Liver (tissue), 9 donors: ENCODE data around the gene PTPN2. TPM values are rescaled to one million over a fixed set of nuclear protein-coding genes. Genes with fewer than 3 reads are reported as not detected.
"Not testable (repeated sequence)": the region's sequence is repeated elsewhere in the genome, so short reads cannot be mapped to it uniquely, and the experiment has no call there.

Experiments
- DNase-seq: peaks from one replicate; pipeline ENCODE4 v3.0.0-alpha.2; 2017; ENCODE audit warnings: low spot score
- H3K27ac ChIP-seq, 2 donors: one replicate each; pipeline ENCODE4 v1.7.0; 2013; ENCODE audit warnings: inconsistent platforms in 2 of 2, low read length in 2 of 2, control low read depth in 1 of 2, low read depth in 1 of 2, mild to moderate bottlenecking in 1 of 2
- H3K27me3 ChIP-seq, 4 donors: one replicate each; pipeline versions ENCODE4 v1.6.1 to v1.7.0; 2013; ENCODE audit warnings: low read length in 3 of 4, inconsistent platforms in 1 of 4, mild to moderate bottlenecking in 1 of 4, moderate library complexity in 1 of 4; ENCODE audit not compliant: control insufficient read depth in 4 of 4, insufficient read depth in 4 of 4
- H3K36me3 ChIP-seq, 4 donors: one replicate each; pipeline versions ENCODE4 v1.6.1 to v1.7.0; 2013; ENCODE audit warnings: low read length in 3 of 4, mild to moderate bottlenecking in 3 of 4, low read depth in 1 of 4, moderate library complexity in 1 of 4; ENCODE audit not compliant: control insufficient read depth in 4 of 4, insufficient read depth in 3 of 4
- H3K4me1 ChIP-seq, 4 donors: one replicate each; pipeline versions ENCODE4 v1.6.1 to v1.7.0; 2013; ENCODE audit warnings: low read length in 3 of 4, mild to moderate bottlenecking in 3 of 4, moderate library complexity in 1 of 4; ENCODE audit not compliant: control insufficient read depth in 4 of 4, insufficient read depth in 4 of 4
- H3K4me3 ChIP-seq, 3 donors: one replicate each; pipeline versions ENCODE4 v1.6.1 to v1.7.0; 2013; ENCODE audit warnings: low read length in 3 of 3, control low read depth in 1 of 3, low read depth in 1 of 3, mild to moderate bottlenecking in 1 of 3
- H3K9ac ChIP-seq, 2 donors: one replicate each; pipeline ENCODE4 v1.7.0; 2013; ENCODE audit warnings: low read length in 2 of 2, mild to moderate bottlenecking in 2 of 2, moderate library complexity in 2 of 2, control low read depth in 1 of 2, low read depth in 1 of 2
- H3K9me3 ChIP-seq, 4 donors: one replicate each; pipeline versions ENCODE4 v1.6.1 to v1.7.0; 2013; ENCODE audit warnings: low read length in 3 of 4; ENCODE audit not compliant: control insufficient read depth in 4 of 4
- ATF3 ChIP-seq: IDR thresholded peaks from 2 replicates; pipeline ENCODE4 v1.6.1; 2016; ENCODE audit warnings: antibody characterized with exemption
- FOXA1 ChIP-seq: IDR thresholded peaks from 2 replicates; pipeline ENCODE4 v1.6.1; 2016; ENCODE audit warnings: antibody characterized with exemption
- FOXA2 ChIP-seq: IDR thresholded peaks from 2 replicates; pipeline ENCODE4 v1.6.1; 2016; ENCODE audit warnings: antibody characterized with exemption
- GABPA ChIP-seq, 2 donors: IDR thresholded peaks in 1 of 2; conservative IDR thresholded peaks in 1 of 2; 2 replicates each; pipeline ENCODE4 v1.6.1; 2016; ENCODE audit warnings: antibody characterized with exemption in 2 of 2, mild to moderate bottlenecking in 1 of 2, moderate library complexity in 1 of 2
- HNF4A ChIP-seq, 2 donors: conservative IDR thresholded peaks; 2 replicates each; pipeline ENCODE4 v1.6.1; 2016; ENCODE audit warnings: antibody characterized with exemption in 2 of 2, mild to moderate bottlenecking in 2 of 2
- MAX ChIP-seq: IDR thresholded peaks from 2 replicates; pipeline ENCODE4 v1.6.1; 2016; ENCODE audit warnings: antibody characterized with exemption
- NR2F2 ChIP-seq: IDR thresholded peaks from 2 replicates; pipeline ENCODE4 v1.6.1; 2016; ENCODE audit warnings: antibody characterized with exemption
- RAD21 ChIP-seq, 2 donors: IDR thresholded peaks; 2 replicates each; pipeline ENCODE4 v1.6.1; 2016; ENCODE audit warnings: antibody characterized with exemption in 2 of 2, mild to moderate bottlenecking in 2 of 2
- RXRA ChIP-seq, 2 donors: IDR thresholded peaks; 2 replicates each; pipeline ENCODE4 v1.6.1; 2017 to 2018; ENCODE audit warnings: antibody characterized with exemption in 2 of 2, mild to moderate bottlenecking in 1 of 2
- TAF1 ChIP-seq: conservative IDR thresholded peaks from 2 replicates; pipeline ENCODE4 v1.6.1; 2016; ENCODE audit warnings: antibody characterized with exemption, mild to moderate bottlenecking
- YY1 ChIP-seq: IDR thresholded peaks from 2 replicates; pipeline ENCODE4 v1.6.1; 2016; ENCODE audit warnings: antibody characterized with exemption, mild to moderate bottlenecking
- ZBTB33 ChIP-seq: IDR thresholded peaks from 2 replicates; pipeline ENCODE4 v1.6.1; 2016; ENCODE audit warnings: antibody characterized with exemption
- WGBS: extraction: QIAGEN DNeasy Blood & Tissue Kit; methylation state at CpG from one replicate; pipeline ENCODE4 v1.1.7; 2013; 5-methylcytosine and 5-hydroxymethylcytosine counted together
- polyA plus RNA-seq, 2 donors: library from polyadenylated mRNA; stranded (reverse) in 1 of 2; unstranded in 1 of 2; fragments of 200-250 nt in 1 of 2; fragments of >200 nt in 1 of 2; fragmentation: Nextera tagmentation in 1 of 2; extraction: Ambion mirVana in 1 of 2; gene quantifications; one replicate each; pipeline versions ENCODE4 v1.2.1 to v1.2.3, GENCODE V29; 2013 to 2015
- total RNA-seq, 2 donors: library from RNA; depleted of rRNA; stranded (reverse); fragments of >200 nt; gene quantifications; one replicate each; pipeline ENCODE4 v1.2.3, GENCODE V29; 2014
- TF ChIP-seq, protein P1 (sequence below): IDR thresholded peaks from 2 replicates; pipeline ENCODE4 v1.6.1; 2016; ENCODE audit warnings: antibody characterized with exemption, mild to moderate bottlenecking
- donor health status: healthy.
- donor health status: healthy.
- donor health status: healthy.
- donor health status: healthy.
- donor health status: healthy.

PTPN2 gene
- total and polyA plus RNA-seq, 4 donors: 9.2 to 21.2 (median 14.9) TPM

GRCh38 chr18:12904012-12904516 is 20.0 kb upstream of the PTPN2 start:
- no peak overlapping the region for H3K4me3 ChIP-seq
- no peak overlapping the region for H3K27ac ChIP-seq
- 61% methylated on average over 8 of the region's 8 CpGs for WGBS
- H3K36me3 ChIP-seq: no peaks in the 10 kb centered on the region
- DNase-seq: peak; percentile 44
- no peaks in the 10 kb centered on the region for H3K27me3 ChIP-seq
- no peaks in the 10 kb centered on the region for H3K4me1 ChIP-seq
- TF ChIP-seq HNF4A (conservative IDR thresholded peaks at IDR 0.05) (no peak), GABPA (IDR thresholded peaks at IDR 0.05 in 1 of 2, conservative IDR thresholded peaks at IDR 0.05 in 1 of 2) (no peak), TAF1 (no peak), RXRA (IDR thresholded peaks at IDR 0.05) (no peak), FOXA2 (no peak)
- TF ChIP-seq, protein P1, sequence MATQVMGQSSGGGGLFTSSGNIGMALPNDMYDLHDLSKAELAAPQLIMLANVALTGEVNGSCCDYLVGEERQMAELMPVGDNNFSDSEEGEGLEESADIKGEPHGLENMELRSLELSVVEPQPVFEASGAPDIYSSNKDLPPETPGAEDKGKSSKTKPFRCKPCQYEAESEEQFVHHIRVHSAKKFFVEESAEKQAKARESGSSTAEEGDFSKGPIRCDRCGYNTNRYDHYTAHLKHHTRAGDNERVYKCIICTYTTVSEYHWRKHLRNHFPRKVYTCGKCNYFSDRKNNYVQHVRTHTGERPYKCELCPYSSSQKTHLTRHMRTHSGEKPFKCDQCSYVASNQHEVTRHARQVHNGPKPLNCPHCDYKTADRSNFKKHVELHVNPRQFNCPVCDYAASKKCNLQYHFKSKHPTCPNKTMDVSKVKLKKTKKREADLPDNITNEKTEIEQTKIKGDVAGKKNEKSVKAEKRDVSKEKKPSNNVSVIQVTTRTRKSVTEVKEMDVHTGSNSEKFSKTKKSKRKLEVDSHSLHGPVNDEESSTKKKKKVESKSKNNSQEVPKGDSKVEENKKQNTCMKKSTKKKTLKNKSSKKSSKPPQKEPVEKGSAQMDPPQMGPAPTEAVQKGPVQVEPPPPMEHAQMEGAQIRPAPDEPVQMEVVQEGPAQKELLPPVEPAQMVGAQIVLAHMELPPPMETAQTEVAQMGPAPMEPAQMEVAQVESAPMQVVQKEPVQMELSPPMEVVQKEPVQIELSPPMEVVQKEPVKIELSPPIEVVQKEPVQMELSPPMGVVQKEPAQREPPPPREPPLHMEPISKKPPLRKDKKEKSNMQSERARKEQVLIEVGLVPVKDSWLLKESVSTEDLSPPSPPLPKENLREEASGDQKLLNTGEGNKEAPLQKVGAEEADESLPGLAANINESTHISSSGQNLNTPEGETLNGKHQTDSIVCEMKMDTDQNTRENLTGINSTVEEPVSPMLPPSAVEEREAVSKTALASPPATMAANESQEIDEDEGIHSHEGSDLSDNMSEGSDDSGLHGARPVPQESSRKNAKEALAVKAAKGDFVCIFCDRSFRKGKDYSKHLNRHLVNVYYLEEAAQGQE: no peak
- no peak overlapping the region for H3K9ac ChIP-seq
- H3K9me3 ChIP-seq: no peaks in the 10 kb centered on the region

GRCh38 chr18:12901208-12901607 is 17.2 kb upstream of the PTPN2 start:
- 92% methylated on average over 12 of the region's 12 CpGs for WGBS
- H3K9ac ChIP-seq: not testable (repeated sequence)

DNA sequence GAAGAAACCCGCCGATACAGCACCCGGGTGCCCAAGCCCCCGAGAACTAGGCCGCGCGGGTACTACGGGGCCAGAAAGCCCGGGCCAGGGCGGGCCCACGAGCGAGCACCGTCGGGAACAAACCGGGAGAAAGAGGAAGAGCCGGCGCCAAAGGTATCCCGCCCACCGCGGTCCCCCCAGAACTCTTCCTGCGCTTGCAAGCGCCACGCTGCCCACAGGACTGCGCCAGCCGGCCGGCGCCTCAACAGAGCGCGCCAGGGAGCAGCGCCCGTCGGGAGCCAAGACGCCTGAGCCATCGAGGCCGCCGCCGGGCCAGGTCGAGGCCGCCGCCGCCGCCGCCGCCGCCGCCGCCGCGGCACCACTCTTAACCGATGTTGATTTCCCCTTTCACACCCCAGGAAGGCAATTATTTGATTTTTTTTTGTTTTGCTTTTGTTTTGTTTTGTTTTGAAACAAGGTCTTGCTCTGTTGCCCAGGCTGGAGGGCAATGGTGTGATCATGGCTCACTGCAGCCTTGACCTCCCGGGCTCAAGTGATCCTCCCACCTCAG is 12.8 kb upstream of the PTPN2 start:
- not testable (repeated sequence) for H3K9ac ChIP-seq
- peak overlapping the region in 1 of 3 donors; percentile 38 for H3K4me3 ChIP-seq

More at GRCh38 chr18:12901208-12901607, 17.2 kb upstream of the PTPN2 start:
- DNase-seq, H3K4me3 ChIP-seq, H3K4me1 ChIP-seq, H3K27ac ChIP-seq, H3K36me3 ChIP-seq, H3K9me3 ChIP-seq, H3K27me3 ChIP-seq: not testable (repeated sequence)

GRCh38 chr18:12895626-12896025 is 11.6 kb upstream of the PTPN2 start:
- 73% methylated on average over 2 of the region's 2 CpGs for WGBS
- no peak overlapping the region for H3K9ac ChIP-seq
- H3K36me3 ChIP-seq: no peaks in the 10 kb centered on the region
- no peaks in the 10 kb centered on the region for H3K9me3 ChIP-seq
- no peak overlapping the region for H3K4me3 ChIP-seq
- peaks cover 0 to 2% (median 0%) of the 10 kb centered on the region in 4 donors for H3K27me3 ChIP-seq
- no peak overlapping the region for H3K27ac ChIP-seq
- DNase-seq: no peak
- no peaks in the 10 kb centered on the region for H3K4me1 ChIP-seq
- TF ChIP-seq MAX: no peak
- TF ChIP-seq NR2F2: no peak
- TF ChIP-seq YY1: no peak
- TF ChIP-seq ATF3: no peak
- no peak for TF ChIP-seq RXRA (IDR thresholded peaks at IDR 0.05)
- TF ChIP-seq TAF1: no peak
- no peak for TF ChIP-seq FOXA1
- no peak for TF ChIP-seq FOXA2
- no peak for TF ChIP-seq ZBTB33
- TF ChIP-seq HNF4A (conservative IDR thresholded peaks at IDR 0.05): no peak
- TF ChIP-seq, protein P1: no peak
- TF ChIP-seq RAD21 (IDR thresholded peaks at IDR 0.05): no peak

More for the DNA sequence above, 12.8 kb upstream of the PTPN2 start:
- WGBS: 17% methylated on average over 41 of the region's 51 CpGs
- DNase-seq, H3K9me3 ChIP-seq, H3K4me1 ChIP-seq, H3K27me3 ChIP-seq, H3K36me3 ChIP-seq, H3K27ac ChIP-seq: not testable (repeated sequence)
